Suprapubic skin (tissue), 4 donors: ENCODE results near the gene RELL1.

ENCODE experiments used
- EP300 ChIP-seq: sonication (generic); formaldehyde crosslinking; IDR thresholded peaks from one replicate; pipeline ENCODE4 v1.6.1; 2017; ENCODE audit warnings: antibody characterized with exemption
- POLR2A ChIP-seq, 2 donors: fragments of 450-650 bp; IDR thresholded peaks; one replicate each; pipeline ENCODE4 v1.6.1; 2017; ENCODE audit warnings: antibody characterized with exemption in 2 of 2, mild to moderate bottlenecking in 2 of 2, moderate library complexity in 2 of 2
- POLR2AphosphoS5 ChIP-seq, 3 donors: sonication (generic); formaldehyde crosslinking; IDR thresholded peaks; one replicate each; pipeline ENCODE4 v1.6.1; 2017; ENCODE audit warnings: antibody characterized with exemption in 3 of 3
- TF ChIP-seq, protein P1 (sequence below), 2 donors: fragments of 200-600 bp in 1 of 2; fragments of 450-650 bp in 1 of 2; sonication (generic) in 1 of 2; IDR thresholded peaks; one replicate each; pipeline ENCODE4 v1.5.1; 2016 to 2019; ENCODE audit warnings: antibody characterized with exemption in 2 of 2, mild to moderate bottlenecking in 1 of 2, moderate library complexity in 1 of 2

DNA sequence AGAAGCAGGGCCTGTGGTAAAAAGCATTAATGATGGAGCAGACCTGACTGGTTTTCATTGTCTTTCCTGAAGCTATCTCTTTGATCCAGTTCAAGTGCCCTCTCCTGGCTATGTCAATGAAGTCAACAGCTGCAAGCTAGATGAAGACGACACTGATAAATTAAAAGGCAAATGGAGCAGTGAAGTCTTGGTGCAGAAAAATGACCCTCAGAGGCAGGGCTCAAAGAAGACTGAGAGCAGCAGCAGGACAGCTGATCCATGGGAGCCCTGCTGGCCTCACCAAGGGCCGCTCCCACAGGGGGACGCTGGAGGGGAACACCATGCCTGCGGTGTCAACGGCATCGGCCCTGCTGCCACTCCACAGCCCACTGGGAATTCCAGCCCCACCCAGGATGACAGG is 96.2 kb downstream of the RELL1 start:
- TF ChIP-seq, protein P1, sequence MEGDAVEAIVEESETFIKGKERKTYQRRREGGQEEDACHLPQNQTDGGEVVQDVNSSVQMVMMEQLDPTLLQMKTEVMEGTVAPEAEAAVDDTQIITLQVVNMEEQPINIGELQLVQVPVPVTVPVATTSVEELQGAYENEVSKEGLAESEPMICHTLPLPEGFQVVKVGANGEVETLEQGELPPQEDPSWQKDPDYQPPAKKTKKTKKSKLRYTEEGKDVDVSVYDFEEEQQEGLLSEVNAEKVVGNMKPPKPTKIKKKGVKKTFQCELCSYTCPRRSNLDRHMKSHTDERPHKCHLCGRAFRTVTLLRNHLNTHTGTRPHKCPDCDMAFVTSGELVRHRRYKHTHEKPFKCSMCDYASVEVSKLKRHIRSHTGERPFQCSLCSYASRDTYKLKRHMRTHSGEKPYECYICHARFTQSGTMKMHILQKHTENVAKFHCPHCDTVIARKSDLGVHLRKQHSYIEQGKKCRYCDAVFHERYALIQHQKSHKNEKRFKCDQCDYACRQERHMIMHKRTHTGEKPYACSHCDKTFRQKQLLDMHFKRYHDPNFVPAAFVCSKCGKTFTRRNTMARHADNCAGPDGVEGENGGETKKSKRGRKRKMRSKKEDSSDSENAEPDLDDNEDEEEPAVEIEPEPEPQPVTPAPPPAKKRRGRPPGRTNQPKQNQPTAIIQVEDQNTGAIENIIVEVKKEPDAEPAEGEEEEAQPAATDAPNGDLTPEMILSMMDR (IDR thresholded peaks at IDR 0.05), result no peak
- no peak for TF ChIP-seq POLR2AphosphoS5 (IDR thresholded peaks at IDR 0.05)
- no peak for TF ChIP-seq POLR2A (IDR thresholded peaks at IDR 0.05)
- no peak for TF ChIP-seq EP300
